Fibroblast of the aortic adventitia (primary cell): ENCODE data around the gene ZNF239. TPM values are rescaled to one million over a fixed set of nuclear protein-coding genes. Genes with fewer than 3 reads are reported as not detected.

Experiments
- DNase-seq: peaks from one replicate; pipeline ENCODE4 v3.0.0-alpha.2; 2010; ENCODE audit warnings: low read depth
- H3K4me3 ChIP-seq: 2 replicates; pipeline ENCODE4 v1.5.1; 2011; ENCODE audit warnings: low read depth, mild to moderate bottlenecking, control low read depth, low read length, moderate library complexity
- total RNA-seq: library from RNA; depleted of rRNA; stranded (reverse); fragments of >200 nt; gene quantifications from 2 replicates; pipeline ENCODE4 v1.2.3, GENCODE V29; 2012; ENCODE audit warnings: low replicate concordance
- TF ChIP-seq, protein P1 (sequence below): IDR thresholded peaks from 2 replicates; pipeline ENCODE4 v1.5.1; 2011; ENCODE audit warnings: mild to moderate bottlenecking, low read length, control low read depth, inconsistent platforms; ENCODE audit not compliant: insufficient read depth

ZNF239 gene
- total RNA-seq, 1 donor = 6.6 TPM

DNA sequence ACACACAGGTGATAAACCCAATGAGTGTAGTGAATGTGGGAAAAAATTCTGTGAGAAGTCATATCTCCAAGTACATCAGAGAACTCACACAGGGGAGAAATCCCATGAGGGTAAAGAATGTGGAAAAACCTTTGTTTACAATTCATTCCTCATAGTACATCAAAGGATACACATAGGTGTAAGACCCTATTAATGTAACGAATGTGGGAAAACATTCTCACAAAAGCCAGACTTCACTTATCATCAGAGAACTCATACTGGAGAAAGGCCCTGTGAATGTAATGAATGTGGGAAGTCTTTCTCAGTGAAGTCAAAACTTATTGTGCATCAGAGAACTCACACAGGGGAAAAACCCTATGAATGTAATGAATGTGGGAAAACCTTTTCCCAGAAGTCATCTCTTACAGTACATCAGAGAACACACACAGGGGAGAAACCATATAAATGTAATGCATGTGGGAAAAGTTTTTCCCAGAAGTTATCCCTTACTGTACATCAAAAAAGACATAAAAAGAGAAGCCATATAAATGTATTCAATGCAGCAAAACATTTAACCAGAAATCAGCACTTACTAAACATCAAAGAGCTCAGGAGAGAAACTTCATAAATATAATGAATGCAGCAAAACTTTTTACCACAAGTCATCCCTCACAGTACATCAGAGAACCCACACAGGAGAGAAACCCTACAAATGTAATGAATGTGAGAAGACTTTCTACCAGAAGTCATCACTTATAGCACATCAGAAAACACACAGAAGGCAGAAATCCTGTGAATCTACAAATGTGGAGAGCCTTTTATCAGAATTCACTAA lies 49.8 kb downstream of the ZNF239 start:
- TF ChIP-seq, protein P1, sequence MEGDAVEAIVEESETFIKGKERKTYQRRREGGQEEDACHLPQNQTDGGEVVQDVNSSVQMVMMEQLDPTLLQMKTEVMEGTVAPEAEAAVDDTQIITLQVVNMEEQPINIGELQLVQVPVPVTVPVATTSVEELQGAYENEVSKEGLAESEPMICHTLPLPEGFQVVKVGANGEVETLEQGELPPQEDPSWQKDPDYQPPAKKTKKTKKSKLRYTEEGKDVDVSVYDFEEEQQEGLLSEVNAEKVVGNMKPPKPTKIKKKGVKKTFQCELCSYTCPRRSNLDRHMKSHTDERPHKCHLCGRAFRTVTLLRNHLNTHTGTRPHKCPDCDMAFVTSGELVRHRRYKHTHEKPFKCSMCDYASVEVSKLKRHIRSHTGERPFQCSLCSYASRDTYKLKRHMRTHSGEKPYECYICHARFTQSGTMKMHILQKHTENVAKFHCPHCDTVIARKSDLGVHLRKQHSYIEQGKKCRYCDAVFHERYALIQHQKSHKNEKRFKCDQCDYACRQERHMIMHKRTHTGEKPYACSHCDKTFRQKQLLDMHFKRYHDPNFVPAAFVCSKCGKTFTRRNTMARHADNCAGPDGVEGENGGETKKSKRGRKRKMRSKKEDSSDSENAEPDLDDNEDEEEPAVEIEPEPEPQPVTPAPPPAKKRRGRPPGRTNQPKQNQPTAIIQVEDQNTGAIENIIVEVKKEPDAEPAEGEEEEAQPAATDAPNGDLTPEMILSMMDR = no peak
- peak; percentile 2 for DNase-seq
- H3K4me3 ChIP-seq = no peak overlapping the region

Other genes starting within 250 kb of the ZNF239 start
- not detected in 2 replicates for gene FXYD4, start 203.0 kb downstream of the ZNF239 start, total RNA-seq
- 66.2 and 196 TPM in 2 replicates for gene HNRNPF, start 165.4 kb downstream of the ZNF239 start, total RNA-seq
- 6.1 and 36.5 TPM in 2 replicates for gene ZNF487, start 137.5 kb downstream of the ZNF239 start, total RNA-seq
- gene ZNF485, start 31.8 kb upstream of the ZNF239 start, total RNA-seq = 3.8 and 4.0 TPM in 2 replicates
- 40.2 and 65.3 TPM in 2 replicates for gene ZNF32, start 74.3 kb upstream of the ZNF239 start, total RNA-seq